ENCODE measurements around the gene RIC8A. TPM values are rescaled to one million over a fixed set of nuclear protein-coding genes. Genes with fewer than 3 reads are reported as not detected.
"Not testable (repeated sequence)": the region's sequence is repeated elsewhere in the genome, so short reads cannot be mapped to it uniquely, and the experiment has no call there.

Gene RIC8A
- total and polyA plus RNA-seq, 10 of the 15 experiments (the other 5 are each of a cell fraction or from before 2014, with no cell fraction given), result 10.4 to 157 (median 81.4) TPM

DNA sequence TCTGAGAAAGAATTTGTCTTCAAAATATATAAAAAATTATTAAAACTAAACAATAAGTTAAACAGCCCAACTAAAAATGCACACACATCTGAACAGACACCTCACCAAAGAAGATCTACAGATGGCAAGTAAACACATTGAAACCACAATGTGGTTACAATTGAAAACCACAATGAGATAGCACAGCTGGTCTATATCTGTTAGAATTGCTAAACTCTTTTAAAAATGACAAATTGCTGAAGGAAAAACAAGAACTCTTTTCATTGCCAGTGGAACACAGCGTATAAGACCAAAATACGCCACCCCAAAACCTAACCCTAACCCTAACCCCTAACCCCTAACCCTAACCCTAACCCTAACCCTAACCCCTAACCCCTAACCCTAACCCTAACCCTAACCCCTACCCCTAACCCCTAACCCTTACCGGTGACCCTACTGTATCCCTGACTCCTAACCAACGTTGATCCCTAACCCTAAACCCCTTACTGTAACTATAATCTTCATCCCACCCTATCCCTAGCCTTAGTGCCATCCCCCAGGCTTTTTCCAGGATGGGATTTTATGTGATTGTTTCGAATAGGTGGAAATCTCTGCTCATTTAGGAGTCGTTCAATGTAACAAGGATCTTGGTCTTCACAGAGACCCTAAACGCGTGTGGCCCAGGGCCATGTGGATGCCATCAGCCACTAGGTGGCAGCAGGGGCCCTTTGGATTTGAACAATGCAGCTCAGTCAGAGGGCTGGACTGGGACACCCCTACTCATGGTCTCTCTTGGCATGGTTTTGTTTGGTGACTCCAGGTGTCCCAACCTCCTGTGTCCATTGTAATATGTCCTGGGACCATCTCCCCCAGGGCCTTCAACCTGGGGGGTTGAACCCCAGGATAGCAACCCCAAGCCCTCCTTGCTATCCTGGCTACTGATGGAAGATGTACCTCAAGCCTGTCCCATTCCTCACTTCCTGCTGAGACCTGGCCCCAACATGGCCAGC lies 15.7 kb upstream of the RIC8A start:
- H2AFZ ChIP-seq (ENCODE audit: control insufficient read depth, low read depth, low read length); intact Hi-C loops (cut with micrococcal nuclease; ENCODE audit: unreplicated experiment); H3K9me3 ChIP-seq (replicated peaks; ENCODE audit: control insufficient read depth, insufficient read depth, low read length); SMC1A ChIA-PET (ENCODE audit: uncharacterized antibody, unreplicated experiment); CTCF ChIA-PET; H3K4me3 ChIP-seq; in situ Hi-C loops (cut with MboI); H3K36me3 ChIP-seq (ENCODE audit: control insufficient read depth in 2 of 2, insufficient read depth in 2 of 2, low read length in 1 of 2); H3K4me2 ChIP-seq (ENCODE audit: control insufficient read depth, insufficient read depth); H3K9ac ChIP-seq (ENCODE audit: control insufficient read depth, insufficient read depth, low read length); H3K79me2 ChIP-seq (ENCODE audit: control insufficient read depth, insufficient read depth, low read length); RAD21 ChIA-PET (ENCODE audit: unreplicated experiment); H3K27ac ChIP-seq (ENCODE audit: control insufficient read depth, insufficient read depth); H4K20me1 ChIP-seq (ENCODE audit: control insufficient read depth, insufficient read depth); POLR2A ChIA-PET; DNase-seq (ENCODE audit: low read depth, low spot score); BruUV-seq (replicated peaks); H3K27me3 ChIP-seq (replicated peaks in 1 of 2; ENCODE audit: control insufficient read depth in 2 of 2, insufficient read depth in 2 of 2, low read length in 1 of 2); H3K4me1 ChIP-seq (ENCODE audit: control insufficient read depth, insufficient read depth, low read length): not testable (repeated sequence)
- 23% methylated on average over 4 of the region's 8 CpGs for WGBS (ENCODE audit: insufficient coverage, insufficient replicate concordance, low lambda C conversion rate, missing lambda C conversion rate)
- TF ChIP-seq, protein P1, sequence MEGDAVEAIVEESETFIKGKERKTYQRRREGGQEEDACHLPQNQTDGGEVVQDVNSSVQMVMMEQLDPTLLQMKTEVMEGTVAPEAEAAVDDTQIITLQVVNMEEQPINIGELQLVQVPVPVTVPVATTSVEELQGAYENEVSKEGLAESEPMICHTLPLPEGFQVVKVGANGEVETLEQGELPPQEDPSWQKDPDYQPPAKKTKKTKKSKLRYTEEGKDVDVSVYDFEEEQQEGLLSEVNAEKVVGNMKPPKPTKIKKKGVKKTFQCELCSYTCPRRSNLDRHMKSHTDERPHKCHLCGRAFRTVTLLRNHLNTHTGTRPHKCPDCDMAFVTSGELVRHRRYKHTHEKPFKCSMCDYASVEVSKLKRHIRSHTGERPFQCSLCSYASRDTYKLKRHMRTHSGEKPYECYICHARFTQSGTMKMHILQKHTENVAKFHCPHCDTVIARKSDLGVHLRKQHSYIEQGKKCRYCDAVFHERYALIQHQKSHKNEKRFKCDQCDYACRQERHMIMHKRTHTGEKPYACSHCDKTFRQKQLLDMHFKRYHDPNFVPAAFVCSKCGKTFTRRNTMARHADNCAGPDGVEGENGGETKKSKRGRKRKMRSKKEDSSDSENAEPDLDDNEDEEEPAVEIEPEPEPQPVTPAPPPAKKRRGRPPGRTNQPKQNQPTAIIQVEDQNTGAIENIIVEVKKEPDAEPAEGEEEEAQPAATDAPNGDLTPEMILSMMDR (IDR thresholded peaks at IDR 0.05 in 2 of 3, conservative IDR thresholded peaks at IDR 0.05 in 1 of 3; ENCODE audit: control insufficient read depth in 2 of 3, extremely low read depth in 1 of 3, insufficient read depth in 1 of 3, low read depth in 3 of 3, low read length in 3 of 3), result 0 out of 6 replicates have a peak, but pooled peaks of 1 of the 3 experiments have one; percentile 12
- peak; percentile 97 for FAIRE-seq
- peak; percentile 66 for ATAC-seq

DNA sequence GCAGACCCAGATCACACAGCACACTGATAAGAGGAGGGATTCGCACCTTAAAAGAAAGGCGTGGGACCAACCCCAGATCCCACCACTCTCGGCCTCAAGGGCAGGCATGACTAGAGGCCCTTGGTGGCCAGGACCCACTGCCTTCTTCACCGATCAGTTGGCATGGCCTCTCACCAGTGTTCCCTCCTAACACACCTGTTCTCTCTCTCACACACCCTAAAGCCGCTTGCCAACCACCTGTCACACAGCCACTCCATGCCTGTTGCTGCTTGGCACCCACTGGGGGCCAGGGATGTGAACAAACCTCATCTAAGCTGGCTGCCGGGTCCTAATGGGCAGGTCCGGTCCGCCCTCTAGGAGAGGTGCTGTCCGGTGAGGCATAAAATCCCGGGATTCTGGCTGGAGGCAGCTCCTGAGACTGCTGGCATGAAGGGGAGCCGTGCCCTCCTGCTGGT lies 14.8 kb upstream of the RIC8A start, which contains the start of gene SCGB1C1:
TSS of gene SCGB1C1 (plus strand) at position 405 of the 455 bp plus-strand sequence. CDS start at position 427, 22 bp downstream.
- H3K4me2 ChIP-seq (ENCODE audit: control insufficient read depth, insufficient read depth); H3K9ac ChIP-seq (ENCODE audit: control insufficient read depth, insufficient read depth, low read length); POLR2A ChIA-PET; H3K36me3 ChIP-seq (ENCODE audit: control insufficient read depth in 2 of 2, insufficient read depth in 2 of 2, low read length in 1 of 2); H3K27ac ChIP-seq (ENCODE audit: control insufficient read depth, insufficient read depth); H3K27me3 ChIP-seq (replicated peaks in 1 of 2; ENCODE audit: control insufficient read depth in 2 of 2, insufficient read depth in 2 of 2, low read length in 1 of 2); H3K4me1 ChIP-seq (ENCODE audit: control insufficient read depth, insufficient read depth, low read length); SMC1A ChIA-PET (ENCODE audit: uncharacterized antibody, unreplicated experiment); FAIRE-seq; H4K20me1 ChIP-seq (ENCODE audit: control insufficient read depth, insufficient read depth); intact Hi-C loops (cut with micrococcal nuclease; ENCODE audit: unreplicated experiment); in situ Hi-C loops (cut with MboI); H2AFZ ChIP-seq (ENCODE audit: control insufficient read depth, low read depth, low read length); H3K79me2 ChIP-seq (ENCODE audit: control insufficient read depth, insufficient read depth, low read length); H3K9me3 ChIP-seq (replicated peaks; ENCODE audit: control insufficient read depth, insufficient read depth, low read length); DNase-seq (ENCODE audit: low read depth, low spot score); ATAC-seq; H3K4me3 ChIP-seq; BruUV-seq (replicated peaks); CTCF ChIA-PET; RAD21 ChIA-PET (ENCODE audit: unreplicated experiment): not testable (repeated sequence)
- WGBS (ENCODE audit: insufficient coverage, insufficient replicate concordance, low lambda C conversion rate, missing lambda C conversion rate), result 69% methylated on average over 3 of the region's 11 CpGs

DNA sequence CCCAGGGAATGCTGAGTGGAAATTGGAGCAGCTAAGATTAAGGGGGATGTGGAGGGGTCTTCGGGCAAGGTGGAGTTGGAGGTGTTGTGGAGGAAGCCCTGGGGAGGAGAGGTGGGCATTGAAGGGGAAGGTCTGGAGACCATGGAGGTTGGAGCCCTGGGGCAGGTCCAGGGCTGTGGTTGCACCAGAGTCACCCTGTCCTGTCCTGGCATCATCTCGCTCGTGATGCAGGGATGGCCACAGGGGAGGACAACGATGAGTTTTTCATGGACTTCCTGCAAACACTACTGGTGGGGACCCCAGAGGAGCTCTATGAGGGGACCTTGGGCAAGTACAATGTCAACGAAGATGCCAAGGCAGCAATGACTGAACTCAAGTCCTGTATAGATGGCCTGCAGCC lies 14.0 kb upstream of the RIC8A start:
- H3K36me3 ChIP-seq (ENCODE audit: control insufficient read depth in 2 of 2, insufficient read depth in 2 of 2, low read length in 1 of 2); H3K79me2 ChIP-seq (ENCODE audit: control insufficient read depth, insufficient read depth, low read length); ATAC-seq; H3K9me3 ChIP-seq (replicated peaks; ENCODE audit: control insufficient read depth, insufficient read depth, low read length); CTCF ChIA-PET; H2AFZ ChIP-seq (ENCODE audit: control insufficient read depth, low read depth, low read length); RAD21 ChIA-PET (ENCODE audit: unreplicated experiment); H3K9ac ChIP-seq (ENCODE audit: control insufficient read depth, insufficient read depth, low read length); BruUV-seq (replicated peaks); DNase-seq (ENCODE audit: low read depth, low spot score); H4K20me1 ChIP-seq (ENCODE audit: control insufficient read depth, insufficient read depth); H3K27ac ChIP-seq (ENCODE audit: control insufficient read depth, insufficient read depth); H3K4me3 ChIP-seq; SMC1A ChIA-PET (ENCODE audit: uncharacterized antibody, unreplicated experiment); FAIRE-seq; intact Hi-C loops (cut with micrococcal nuclease; ENCODE audit: unreplicated experiment); POLR2A ChIA-PET; H3K4me1 ChIP-seq (ENCODE audit: control insufficient read depth, insufficient read depth, low read length); H3K4me2 ChIP-seq (ENCODE audit: control insufficient read depth, insufficient read depth); H3K27me3 ChIP-seq (replicated peaks in 1 of 2; ENCODE audit: control insufficient read depth in 2 of 2, insufficient read depth in 2 of 2, low read length in 1 of 2); in situ Hi-C loops (cut with MboI): not testable (repeated sequence)
- 28% methylated on average over 5 of the region's 5 CpGs for WGBS (ENCODE audit: insufficient coverage, insufficient replicate concordance, low lambda C conversion rate, missing lambda C conversion rate)
